ENCODE results near the gene PMF1. TPM values are rescaled to one million over a fixed set of nuclear protein-coding genes. Genes with fewer than 3 reads are reported as not detected.

PMF1 gene
- total and polyA plus RNA-seq, 4 donors = 24.7 to 63.5 (median 36.9) TPM

- no peak for TF ChIP-seq FOXA2 (IDR thresholded peaks at IDR 0.05)
- no peak for TF ChIP-seq TAF1 (conservative IDR thresholded peaks at IDR 0.05)
- no peak for TF ChIP-seq SP1 (IDR thresholded peaks at IDR 0.05)
- TF ChIP-seq JUND (IDR thresholded peaks at IDR 0.05) = no peak
- no peak for TF ChIP-seq NR2F2 (IDR thresholded peaks at IDR 0.05)
- TF ChIP-seq, protein P1, sequence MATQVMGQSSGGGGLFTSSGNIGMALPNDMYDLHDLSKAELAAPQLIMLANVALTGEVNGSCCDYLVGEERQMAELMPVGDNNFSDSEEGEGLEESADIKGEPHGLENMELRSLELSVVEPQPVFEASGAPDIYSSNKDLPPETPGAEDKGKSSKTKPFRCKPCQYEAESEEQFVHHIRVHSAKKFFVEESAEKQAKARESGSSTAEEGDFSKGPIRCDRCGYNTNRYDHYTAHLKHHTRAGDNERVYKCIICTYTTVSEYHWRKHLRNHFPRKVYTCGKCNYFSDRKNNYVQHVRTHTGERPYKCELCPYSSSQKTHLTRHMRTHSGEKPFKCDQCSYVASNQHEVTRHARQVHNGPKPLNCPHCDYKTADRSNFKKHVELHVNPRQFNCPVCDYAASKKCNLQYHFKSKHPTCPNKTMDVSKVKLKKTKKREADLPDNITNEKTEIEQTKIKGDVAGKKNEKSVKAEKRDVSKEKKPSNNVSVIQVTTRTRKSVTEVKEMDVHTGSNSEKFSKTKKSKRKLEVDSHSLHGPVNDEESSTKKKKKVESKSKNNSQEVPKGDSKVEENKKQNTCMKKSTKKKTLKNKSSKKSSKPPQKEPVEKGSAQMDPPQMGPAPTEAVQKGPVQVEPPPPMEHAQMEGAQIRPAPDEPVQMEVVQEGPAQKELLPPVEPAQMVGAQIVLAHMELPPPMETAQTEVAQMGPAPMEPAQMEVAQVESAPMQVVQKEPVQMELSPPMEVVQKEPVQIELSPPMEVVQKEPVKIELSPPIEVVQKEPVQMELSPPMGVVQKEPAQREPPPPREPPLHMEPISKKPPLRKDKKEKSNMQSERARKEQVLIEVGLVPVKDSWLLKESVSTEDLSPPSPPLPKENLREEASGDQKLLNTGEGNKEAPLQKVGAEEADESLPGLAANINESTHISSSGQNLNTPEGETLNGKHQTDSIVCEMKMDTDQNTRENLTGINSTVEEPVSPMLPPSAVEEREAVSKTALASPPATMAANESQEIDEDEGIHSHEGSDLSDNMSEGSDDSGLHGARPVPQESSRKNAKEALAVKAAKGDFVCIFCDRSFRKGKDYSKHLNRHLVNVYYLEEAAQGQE (IDR thresholded peaks at IDR 0.05) = no peak
- no peak for TF ChIP-seq HNF4G (IDR thresholded peaks at IDR 0.05)
- no peak for TF ChIP-seq HNF4A (conservative IDR thresholded peaks at IDR 0.05)
- TF ChIP-seq GABPA (IDR thresholded peaks at IDR 0.05 in 1 of 2, conservative IDR thresholded peaks at IDR 0.05 in 1 of 2) = no peak
- TF ChIP-seq EGR1 (IDR thresholded peaks at IDR 0.05; ENCODE audit: low read depth in 2 of 2) = no peak
Observed at GRCh38 chr1:156253634-156254033, 40.8 kb downstream of the PMF1 start.

GRCh38 chr1:156257711-156258110 lies 44.9 kb downstream of the PMF1 start:
- no peaks in the 10 kb centered on the region for H3K9me3 ChIP-seq (ENCODE audit: control insufficient read depth in 4 of 4, low read length in 3 of 4)

More at GRCh38 chr1:156253634-156254033, 40.8 kb downstream of the PMF1 start:
- 96% methylated on average over 3 of the region's 3 CpGs for whole genome bisulfite sequencing
- Histone ChIP-seq H3K27me3 (ENCODE audit: control insufficient read depth in 4 of 4, insufficient read depth in 4 of 4, low read length in 3 of 4) (no peaks in the 10 kb centered on the region), H3K27ac (ENCODE audit: low read depth in 1 of 2, low read length in 2 of 2) (no peak overlapping the region), H3K4me1 (ENCODE audit: control insufficient read depth in 4 of 4, insufficient read depth in 4 of 4, low read length in 3 of 4) (no peaks in the 10 kb centered on the region), H3K9me3 (ENCODE audit: control insufficient read depth in 4 of 4, low read length in 3 of 4) (no peaks in the 10 kb centered on the region), H3K9ac (ENCODE audit: low read depth in 1 of 2, low read length in 2 of 2) (no peak overlapping the region), H3K36me3 (ENCODE audit: control insufficient read depth in 4 of 4, insufficient read depth in 3 of 4, low read depth in 1 of 4, low read length in 3 of 4) (peaks cover 8 to 83% (median 59%) of the 10 kb centered on the region in 4 donors), H3K4me3 (ENCODE audit: low read depth in 1 of 3, low read length in 3 of 3) (no peak overlapping the region)
- DNase-seq (ENCODE audit: low spot score) = no peak

DNA sequence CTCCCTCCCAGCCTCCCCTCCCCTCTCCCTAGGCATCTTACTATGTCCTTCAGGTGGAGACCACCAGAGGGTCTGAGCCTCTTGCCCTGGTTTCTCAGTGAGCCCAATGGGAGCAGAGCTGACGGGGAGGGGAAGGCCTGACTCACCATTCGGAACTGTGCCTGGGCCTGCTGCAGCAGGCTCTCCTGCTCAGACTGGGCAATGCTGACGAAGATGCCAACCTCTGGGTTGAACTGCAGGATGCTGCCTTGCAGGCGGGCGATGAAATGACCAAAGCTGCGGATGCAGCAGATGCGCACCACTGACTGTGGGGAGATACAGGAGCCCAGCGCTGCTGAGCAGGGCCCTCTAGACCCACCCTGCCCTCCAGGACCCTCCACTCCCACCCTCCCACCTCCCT lies 46.1 kb downstream of the PMF1 start:
- H3K27ac ChIP-seq (ENCODE audit: low read depth in 1 of 2, low read length in 2 of 2) = no peak overlapping the region
- 95% methylated on average over 8 of the region's 8 CpGs for WGBS
- TF ChIP-seq, protein P1 (IDR thresholded peaks at IDR 0.05) = no peak
- TF ChIP-seq NR2F2 (IDR thresholded peaks at IDR 0.05) = no peak
- no peak for TF ChIP-seq YY1 (IDR thresholded peaks at IDR 0.05)
- TF ChIP-seq FOXA1 (IDR thresholded peaks at IDR 0.05) = no peak
- no peak for TF ChIP-seq TAF1 (conservative IDR thresholded peaks at IDR 0.05)
- no peak for TF ChIP-seq HNF4G (IDR thresholded peaks at IDR 0.05)
- no peak for TF ChIP-seq SP1 (IDR thresholded peaks at IDR 0.05)
- TF ChIP-seq RXRA (IDR thresholded peaks at IDR 0.05) = no peak
- no peak for TF ChIP-seq RAD21 (IDR thresholded peaks at IDR 0.05)
- no peak for TF ChIP-seq FOXA2 (IDR thresholded peaks at IDR 0.05)
- TF ChIP-seq EGR1 (IDR thresholded peaks at IDR 0.05; ENCODE audit: low read depth in 2 of 2) = no peak
- TF ChIP-seq, protein P2, sequence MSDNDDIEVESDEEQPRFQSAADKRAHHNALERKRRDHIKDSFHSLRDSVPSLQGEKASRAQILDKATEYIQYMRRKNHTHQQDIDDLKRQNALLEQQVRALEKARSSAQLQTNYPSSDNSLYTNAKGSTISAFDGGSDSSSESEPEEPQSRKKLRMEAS (IDR thresholded peaks at IDR 0.05) = no peak
- TF ChIP-seq, protein P3, sequence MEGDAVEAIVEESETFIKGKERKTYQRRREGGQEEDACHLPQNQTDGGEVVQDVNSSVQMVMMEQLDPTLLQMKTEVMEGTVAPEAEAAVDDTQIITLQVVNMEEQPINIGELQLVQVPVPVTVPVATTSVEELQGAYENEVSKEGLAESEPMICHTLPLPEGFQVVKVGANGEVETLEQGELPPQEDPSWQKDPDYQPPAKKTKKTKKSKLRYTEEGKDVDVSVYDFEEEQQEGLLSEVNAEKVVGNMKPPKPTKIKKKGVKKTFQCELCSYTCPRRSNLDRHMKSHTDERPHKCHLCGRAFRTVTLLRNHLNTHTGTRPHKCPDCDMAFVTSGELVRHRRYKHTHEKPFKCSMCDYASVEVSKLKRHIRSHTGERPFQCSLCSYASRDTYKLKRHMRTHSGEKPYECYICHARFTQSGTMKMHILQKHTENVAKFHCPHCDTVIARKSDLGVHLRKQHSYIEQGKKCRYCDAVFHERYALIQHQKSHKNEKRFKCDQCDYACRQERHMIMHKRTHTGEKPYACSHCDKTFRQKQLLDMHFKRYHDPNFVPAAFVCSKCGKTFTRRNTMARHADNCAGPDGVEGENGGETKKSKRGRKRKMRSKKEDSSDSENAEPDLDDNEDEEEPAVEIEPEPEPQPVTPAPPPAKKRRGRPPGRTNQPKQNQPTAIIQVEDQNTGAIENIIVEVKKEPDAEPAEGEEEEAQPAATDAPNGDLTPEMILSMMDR (IDR thresholded peaks at IDR 0.05; ENCODE audit: low read depth, low read length, missing input control) = no peak
- TF ChIP-seq, protein P4, sequence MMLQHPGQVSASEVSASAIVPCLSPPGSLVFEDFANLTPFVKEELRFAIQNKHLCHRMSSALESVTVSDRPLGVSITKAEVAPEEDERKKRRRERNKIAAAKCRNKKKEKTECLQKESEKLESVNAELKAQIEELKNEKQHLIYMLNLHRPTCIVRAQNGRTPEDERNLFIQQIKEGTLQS (IDR thresholded peaks at IDR 0.05) = no peak
- TF ChIP-seq HNF4A (conservative IDR thresholded peaks at IDR 0.05) = no peak
- no peak for TF ChIP-seq GABPA (IDR thresholded peaks at IDR 0.05 in 1 of 2, conservative IDR thresholded peaks at IDR 0.05 in 1 of 2)

More at GRCh38 chr1:156257711-156258110, 44.9 kb downstream of the PMF1 start:
- peaks cover 0 to 5% (median 2%) of the 10 kb centered on the region in 4 donors for H3K4me1 ChIP-seq (ENCODE audit: control insufficient read depth in 4 of 4, insufficient read depth in 4 of 4, low read length in 3 of 4)
- WGBS = 90% methylated on average over 2 of the region's 2 CpGs
- H3K27me3 ChIP-seq (ENCODE audit: control insufficient read depth in 4 of 4, insufficient read depth in 4 of 4, low read length in 3 of 4) = no peaks in the 10 kb centered on the region
- DNase-seq (ENCODE audit: low spot score) = no peak
- H3K4me3 ChIP-seq (ENCODE audit: low read depth in 1 of 3, low read length in 3 of 3) = no peak overlapping the region
- TF ChIP-seq FOXA1 (IDR thresholded peaks at IDR 0.05) = no peak
- TF ChIP-seq, protein P4 (IDR thresholded peaks at IDR 0.05) = no peak
- no peak overlapping the region for H3K27ac ChIP-seq (ENCODE audit: low read depth in 1 of 2, low read length in 2 of 2)
- H3K36me3 ChIP-seq (ENCODE audit: control insufficient read depth in 4 of 4, insufficient read depth in 3 of 4, low read depth in 1 of 4, low read length in 3 of 4) = peaks cover 15 to 79% (median 60%) of the 10 kb centered on the region in 4 donors
- no peak overlapping the region for H3K9ac ChIP-seq (ENCODE audit: low read depth in 1 of 2, low read length in 2 of 2)

More for the DNA sequence above, 46.1 kb downstream of the PMF1 start:
- Histone ChIP-seq H3K4me1 (ENCODE audit: control insufficient read depth in 4 of 4, insufficient read depth in 4 of 4, low read length in 3 of 4) (peaks cover 0 to 5% (median 2%) of the 10 kb centered on the region in 4 donors), H3K9me3 (ENCODE audit: control insufficient read depth in 4 of 4, low read length in 3 of 4) (no peaks in the 10 kb centered on the region), H3K36me3 (ENCODE audit: control insufficient read depth in 4 of 4, insufficient read depth in 3 of 4, low read depth in 1 of 4, low read length in 3 of 4) (peaks cover 16 to 79% (median 58%) of the 10 kb centered on the region in 4 donors), H3K9ac (ENCODE audit: low read depth in 1 of 2, low read length in 2 of 2) (no peak overlapping the region), H3K27me3 (ENCODE audit: control insufficient read depth in 4 of 4, insufficient read depth in 4 of 4, low read length in 3 of 4) (no peaks in the 10 kb centered on the region), H3K4me3 (ENCODE audit: low read depth in 1 of 3, low read length in 3 of 3) (no peak overlapping the region)
- no peak for DNase-seq (ENCODE audit: low spot score)

Measured in liver (tissue), 9 donors.